Activated naive CD4-positive, alpha-beta T cell treated with anti-CD3 and anti-CD28 coated beads, Interleukin-2, amount 10 ng/mL, durations not matched to agents 7 days and 5 days (primary cell): ENCODE results near the gene TAF15.

Source experiments
- CTCF ChIA-PET: fragments of 350-600 bp; sonication (Branson Sonifier 250); formaldehyde crosslinking; loops from one replicate; lab custom pipeline; 2021; ENCODE audit warnings: antibody characterized with exemption; lab: Charles Lee
- DNase-seq: peaks from one replicate; pipeline ENCODE4 v3.0.0-alpha.2; 2020
- H3K27ac Mint-ChIP-seq: one replicate; pipeline ENCODE4 v1.8.0; 2021; ENCODE audit warnings: mild to moderate bottlenecking, moderate library complexity, mixed read lengths
- H3K27me3 Mint-ChIP-seq: one replicate; pipeline ENCODE4 v1.8.0; 2021; ENCODE audit warnings: mild to moderate bottlenecking, mixed read lengths
- H3K36me3 Mint-ChIP-seq: one replicate; pipeline ENCODE4 v1.8.0; 2021; ENCODE audit warnings: mixed read lengths
- H3K4me1 Mint-ChIP-seq: one replicate; pipeline ENCODE4 v1.8.0; 2021; ENCODE audit warnings: mixed read lengths
- H3K4me3 Mint-ChIP-seq: one replicate; pipeline ENCODE4 v1.8.0; 2021; ENCODE audit warnings: mild to moderate bottlenecking, moderate library complexity, mixed read lengths
- H3K9me3 Mint-ChIP-seq: one replicate; pipeline ENCODE4 v1.8.0; 2021; ENCODE audit warnings: mixed read lengths

Gene TAF15

GRCh38 chr17:35808962-35809854 lies at the start of gene TAF15:
Gene TAF15, plus strand, starts transcription at chr17:35809484. Its CDS starts 86 bp downstream, at chr17:35809570.
- peak within 1 kb of the TSS; percentile 89 for H3K4me3 Mint-ChIP-seq
- peaks cover 64% of the 10 kb centered on the region for H3K4me1 Mint-ChIP-seq
- peak within 1 kb of the TSS; percentile 99 for H3K27ac Mint-ChIP-seq
- H3K36me3 Mint-ChIP-seq, result peaks cover 21% of the 10 kb centered on the region
- no peaks in the 10 kb centered on the region for H3K27me3 Mint-ChIP-seq
- peak; percentile 98 for DNase-seq
- no peaks in the 10 kb centered on the region for H3K9me3 Mint-ChIP-seq
- CTCF ChIA-PET, result interaction anchor here (0.9 to 11.7 kb wide), 9 partner anchors 9 to 196 kb away, joined by 3 to 219 read pairs (median 3); partner anchors contain the start of genes MMP28 and RDM1

GRCh38 chr17:35760587-35760986 lies 48.7 kb upstream of the TAF15 start, which contains the start of gene C17orf50:
Gene C17orf50, plus strand, starts transcription at chr17:35760887. Its CDS starts 55 bp downstream, at chr17:35760942.
- H3K27me3 Mint-ChIP-seq, result peaks cover 29% of the 10 kb centered on the region
- no peak within 1 kb of the TSS for H3K27ac Mint-ChIP-seq
- CTCF ChIA-PET, result interaction anchor here (1.6 to 2.0 kb wide), 2 partner anchors 35 to 45 kb away, joined by 5 to 6 read pairs; partner anchors contain the start of gene MMP28
- no peaks in the 10 kb centered on the region for H3K36me3 Mint-ChIP-seq
- no peak for DNase-seq
- peaks cover 12% of the 10 kb centered on the region for H3K4me1 Mint-ChIP-seq
- no peaks in the 10 kb centered on the region for H3K9me3 Mint-ChIP-seq
- H3K4me3 Mint-ChIP-seq, result no peak within 1 kb of the TSS

DNA sequence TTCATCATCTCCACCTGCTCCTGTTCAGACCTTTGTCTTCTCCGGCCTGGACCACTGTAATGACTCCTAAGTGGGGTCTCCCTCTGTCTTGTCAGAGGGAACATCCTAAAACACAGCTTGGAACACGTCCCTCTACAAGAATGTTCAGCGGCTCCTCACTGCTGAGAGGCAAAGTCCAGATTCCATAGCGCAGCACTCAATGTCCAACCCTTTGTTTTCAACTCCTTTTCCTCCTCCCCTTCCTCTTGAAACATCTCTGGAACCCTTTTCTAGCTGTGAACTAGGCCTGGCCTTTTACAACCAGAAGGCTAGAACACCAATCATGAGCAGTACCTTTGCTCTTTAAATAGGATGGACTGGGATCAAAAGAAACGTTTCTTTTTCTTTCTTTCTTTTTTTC lies 47.7 kb upstream of the TAF15 start:
- H3K4me1 Mint-ChIP-seq, result peaks cover 12% of the 10 kb centered on the region
- no peak overlapping the region for H3K27ac Mint-ChIP-seq
- no peaks in the 10 kb centered on the region for H3K36me3 Mint-ChIP-seq
- H3K27me3 Mint-ChIP-seq, result peaks cover 32% of the 10 kb centered on the region
- CTCF ChIA-PET, result interaction anchor here (11.7 kb wide), 1 partner anchor 46 kb away, joined by 219 read pairs; the partner anchor contains the start of gene TAF15
- H3K4me3 Mint-ChIP-seq, result no peak overlapping the region
- no peak for DNase-seq
- H3K9me3 Mint-ChIP-seq, result no peaks in the 10 kb centered on the region

DNA sequence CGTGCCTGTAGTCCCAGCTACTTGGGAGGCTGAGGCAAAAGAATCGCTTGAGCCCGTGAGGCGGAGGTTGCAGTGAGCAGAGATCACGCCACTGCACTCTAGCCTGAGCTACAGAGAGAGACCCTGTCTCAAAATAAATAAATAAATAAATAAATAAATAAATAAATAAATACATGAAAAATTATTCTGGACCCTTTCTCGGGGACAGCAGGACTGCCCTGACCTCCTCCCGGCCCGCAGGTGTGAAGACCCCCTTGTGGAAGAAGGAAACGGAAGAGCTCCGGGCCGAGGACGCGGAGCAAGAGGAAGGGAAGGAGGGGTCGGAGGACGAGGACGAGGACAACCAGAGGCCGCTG lies 45.5 kb upstream of the TAF15 start:
- no peaks in the 10 kb centered on the region for H3K9me3 Mint-ChIP-seq
- H3K27me3 Mint-ChIP-seq, result peaks cover 47% of the 10 kb centered on the region
- peaks cover 12% of the 10 kb centered on the region for H3K4me1 Mint-ChIP-seq
- H3K36me3 Mint-ChIP-seq, result no peaks in the 10 kb centered on the region
- CTCF ChIA-PET, result interaction anchor here (0.6 to 11.7 kb wide), 27 partner anchors 9 to 385 kb away, joined by 3 to 219 read pairs (median 8); partner anchors contain the start of gene TAF15
- peak overlapping the region; percentile 91 for H3K4me3 Mint-ChIP-seq
- no peak for DNase-seq
- peak overlapping the region; percentile 62 for H3K27ac Mint-ChIP-seq

- peaks cover 12% of the 10 kb centered on the region for H3K4me1 Mint-ChIP-seq
- no peaks in the 10 kb centered on the region for H3K9me3 Mint-ChIP-seq
- peak; percentile 89 for DNase-seq
- no peaks in the 10 kb centered on the region for H3K36me3 Mint-ChIP-seq
- CTCF ChIA-PET, result interaction anchor here (0.7 to 11.7 kb wide), 27 partner anchors 8 to 385 kb away, joined by 3 to 219 read pairs (median 8); partner anchors contain the start of gene TAF15
- peak overlapping the region; percentile 91 for H3K4me3 Mint-ChIP-seq
- peak overlapping the region; percentile 74 for H3K27ac Mint-ChIP-seq
- H3K27me3 Mint-ChIP-seq, result peaks cover 51% of the 10 kb centered on the region
Observed at GRCh38 chr17:35764123-35764991, 44.9 kb upstream of the TAF15 start.

- Mint-ChIP-seq H3K4me3 (peak overlapping the region; percentile 91), H3K27ac (no peak overlapping the region), H3K36me3 (no peaks in the 10 kb centered on the region), H3K4me1 (peaks cover 12% of the 10 kb centered on the region), H3K9me3 (no peaks in the 10 kb centered on the region), H3K27me3 (peaks cover 50% of the 10 kb centered on the region)
- DNase-seq, result no peak
- CTCF ChIA-PET, result interaction anchor here (0.8 to 11.7 kb wide), 9 partner anchors 15 to 382 kb away, joined by 3 to 219 read pairs (median 7); partner anchors contain the start of gene TAF15
Observed at GRCh38 chr17:35765086-35765710, 44.1 kb upstream of the TAF15 start.

DNA sequence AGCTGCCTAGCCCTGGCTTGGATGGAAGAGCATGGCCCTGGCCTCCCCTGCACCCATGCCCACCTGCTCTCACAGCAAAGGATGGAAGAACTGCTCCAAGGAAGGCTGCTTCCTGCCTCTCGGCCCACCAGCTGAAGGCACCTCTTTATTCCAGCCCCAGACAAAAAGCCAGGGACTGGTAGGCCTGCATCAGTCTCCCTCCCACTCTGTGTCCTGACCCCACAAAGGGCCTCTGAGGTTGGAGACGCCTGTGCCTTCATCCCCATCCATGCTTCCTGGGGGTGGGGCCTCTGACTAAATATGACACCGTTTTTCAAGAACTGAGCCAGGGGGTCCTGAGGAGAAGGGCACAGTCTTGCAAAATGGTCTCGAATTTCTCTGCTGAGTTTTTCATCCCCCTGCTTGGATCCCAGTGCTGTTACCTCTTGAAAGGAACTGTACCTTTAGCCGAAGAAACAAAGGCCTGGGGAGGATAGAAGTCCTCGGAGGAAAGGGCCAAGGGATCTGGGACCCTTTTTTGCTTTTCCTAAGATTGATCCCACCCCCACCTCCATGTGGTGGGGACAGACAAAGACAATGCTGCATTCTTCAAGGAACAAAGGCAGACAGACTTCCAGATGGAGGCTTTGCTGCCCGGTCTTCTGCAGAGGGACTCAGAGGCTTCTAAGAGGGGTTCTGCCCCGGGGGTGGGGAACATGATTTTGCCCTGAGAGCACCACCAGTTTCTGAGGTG lies 43.4 kb upstream of the TAF15 start:
- Mint-ChIP-seq H3K36me3 (no peaks in the 10 kb centered on the region), H3K4me3 (no peak overlapping the region), H3K27me3 (peaks cover 50% of the 10 kb centered on the region), H3K27ac (no peak overlapping the region), H3K4me1 (peaks cover 12% of the 10 kb centered on the region), H3K9me3 (no peaks in the 10 kb centered on the region)
- no peak for DNase-seq
- CTCF ChIA-PET, result interaction anchor here (0.8 to 11.7 kb wide), 3 partner anchors 16 to 381 kb away, joined by 3 to 219 read pairs (median 4); partner anchors contain the start of gene TAF15

DNA sequence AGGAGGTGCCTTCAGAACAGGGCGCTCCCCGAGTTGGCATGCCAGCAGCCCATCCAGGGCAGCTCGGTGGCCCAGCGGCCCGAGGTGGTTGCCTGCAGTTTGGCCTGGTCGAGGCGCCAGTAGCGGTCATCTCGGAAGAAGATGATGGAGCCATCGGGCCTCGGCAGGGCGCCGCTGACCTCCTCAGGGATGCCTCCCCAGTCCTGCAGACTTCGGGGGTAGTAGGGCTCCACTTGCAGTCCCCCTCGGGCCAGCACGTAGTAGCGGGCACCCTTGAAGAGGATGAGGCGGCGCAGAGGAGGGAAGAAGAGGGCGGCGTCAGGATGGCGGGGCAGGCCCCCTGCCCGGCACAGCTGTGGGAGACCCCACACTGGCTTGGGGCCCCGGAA lies 42.8 kb upstream of the TAF15 start:
- Mint-ChIP-seq H3K27ac (no peak overlapping the region), H3K4me3 (no peak overlapping the region), H3K4me1 (peaks cover 12% of the 10 kb centered on the region), H3K27me3 (peaks cover 48% of the 10 kb centered on the region), H3K9me3 (no peaks in the 10 kb centered on the region), H3K36me3 (no peaks in the 10 kb centered on the region)
- CTCF ChIA-PET, result interaction anchor here (1.0 to 11.7 kb wide), 3 partner anchors 30 to 200 kb away, joined by 3 to 219 read pairs (median 8); partner anchors contain the start of gene TAF15
- DNase-seq, result no peak

- DNase-seq, result peak; percentile 59
- Mint-ChIP-seq H3K36me3 (no peaks in the 10 kb centered on the region), H3K9me3 (no peaks in the 10 kb centered on the region), H3K4me3 (no peak overlapping the region), H3K27ac (no peak overlapping the region), H3K27me3 (peaks cover 50% of the 10 kb centered on the region), H3K4me1 (peaks cover 12% of the 10 kb centered on the region)
- CTCF ChIA-PET, result interaction anchor here (1.0 to 11.7 kb wide), 4 partner anchors 29 to 199 kb away, joined by 3 to 219 read pairs (median 6); partner anchors contain the start of gene TAF15
Observed at GRCh38 chr17:35766903-35767510, 42.3 kb upstream of the TAF15 start.

- H3K4me3 Mint-ChIP-seq, result no peak overlapping the region
- no peaks in the 10 kb centered on the region for H3K9me3 Mint-ChIP-seq
- no peaks in the 10 kb centered on the region for H3K36me3 Mint-ChIP-seq
- H3K27ac Mint-ChIP-seq, result no peak overlapping the region
- DNase-seq, result no peak
- CTCF ChIA-PET, result interaction anchor here (0.6 to 11.7 kb wide), 3 partner anchors 31 to 230 kb away, joined by 3 to 219 read pairs (median 4); partner anchors contain the start of gene TAF15
- H3K4me1 Mint-ChIP-seq, result peaks cover 11% of the 10 kb centered on the region
- H3K27me3 Mint-ChIP-seq, result peaks cover 68% of the 10 kb centered on the region
Observed at GRCh38 chr17:35768797-35769196, 40.5 kb upstream of the TAF15 start.

DNA sequence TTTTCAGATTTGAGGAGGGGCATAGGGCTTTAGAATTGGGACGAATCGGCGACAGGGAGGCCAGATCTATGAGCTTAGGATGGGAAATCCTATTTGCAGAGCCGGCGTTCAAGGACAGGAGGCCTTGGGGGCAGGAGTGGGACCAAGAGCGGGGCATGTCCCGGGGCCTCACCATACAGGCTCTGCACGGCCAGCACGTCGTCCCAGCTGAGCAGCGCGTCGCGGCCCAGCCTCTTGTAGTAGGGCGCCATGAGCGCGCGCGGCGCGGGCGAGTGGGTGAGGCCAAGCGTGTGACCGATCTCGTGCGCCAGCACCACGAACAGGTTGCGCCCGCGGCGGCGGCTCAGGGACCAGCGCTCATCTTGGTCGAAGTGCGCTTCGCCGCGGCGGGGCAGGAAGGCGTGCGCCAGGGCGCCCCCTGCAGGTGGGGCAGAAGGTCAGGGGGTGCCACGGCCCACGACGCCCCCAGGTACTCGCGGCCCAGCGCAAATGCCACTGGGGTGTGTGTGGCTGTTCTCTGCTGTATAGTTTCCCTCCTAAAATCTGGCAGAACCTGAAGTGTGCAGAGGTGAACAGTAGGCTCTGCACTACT lies 39.3 kb upstream of the TAF15 start:
- Mint-ChIP-seq H3K4me3 (no peak overlapping the region), H3K9me3 (no peaks in the 10 kb centered on the region), H3K4me1 (peaks cover 3% of the 10 kb centered on the region), H3K27me3 (peaks cover 73% of the 10 kb centered on the region), H3K36me3 (no peaks in the 10 kb centered on the region), H3K27ac (no peak overlapping the region)
- no peak for DNase-seq
- CTCF ChIA-PET, result interaction anchor here (0.9 to 11.7 kb wide), 4 partner anchors 10 to 37 kb away, joined by 3 to 219 read pairs (median 4); partner anchors contain the start of gene TAF15

GRCh38 chr17:35773129-35773528 lies 36.2 kb upstream of the TAF15 start:
- no peaks in the 10 kb centered on the region for H3K4me1 Mint-ChIP-seq
- no peak for DNase-seq
- no peak overlapping the region for H3K27ac Mint-ChIP-seq
- CTCF ChIA-PET, result interaction anchor here (2.9 to 11.7 kb wide), 2 partner anchors 9 to 34 kb away, joined by 13 to 219 read pairs; partner anchors contain the start of gene TAF15
- H3K27me3 Mint-ChIP-seq, result peaks cover 67% of the 10 kb centered on the region
- H3K9me3 Mint-ChIP-seq, result no peaks in the 10 kb centered on the region
- H3K4me3 Mint-ChIP-seq, result no peak overlapping the region
- H3K36me3 Mint-ChIP-seq, result no peaks in the 10 kb centered on the region
